Activated CD4-positive, alpha-beta T cell treated with anti-CD3 and anti-CD28 coated beads, Interleukin-2, Interleukin-4, amounts not matched to agents 100 ng/mL and 50 ng/mL, durations not matched to agents 16 hours and 8 hours (primary cell): Measurements from ENCODE around the gene MYH9.
A peak's percentile ranks its signal among the peaks of the same experiment; 100 is the strongest.
"Not testable (repeated sequence)": the region's sequence is repeated elsewhere in the genome, so short reads cannot be mapped to it uniquely, and the experiment has no call there.

Source experiments
- DNase-seq: peaks from one replicate; pipeline ENCODE4 v3.0.0-alpha.2; 2020; ENCODE audit warnings: low spot score

Gene MYH9

GRCh38 chr22:36387959-36388726, at the start of gene MYH9:
MYH9 (minus strand) TSS chr22:36387967; CDS start chr22:36349236, 38,731 bp downstream.
- peak; percentile 100 for DNase-seq

- DNase-seq: peak; percentile 37
Measured at GRCh38 chr22:36435516-36436415, 48.0 kb upstream of the MYH9 start.

GRCh38 chr22:36433318-36434231, 45.8 kb upstream of the MYH9 start:
- DNase-seq: no peak

GRCh38 chr22:36432592-36433317, 45.0 kb upstream of the MYH9 start:
- DNase-seq: no peak

GRCh38 chr22:36431977-36432376, 44.2 kb upstream of the MYH9 start:
- no peak for DNase-seq

- DNase-seq: no peak
Measured at GRCh38 chr22:36430863-36431262, 43.1 kb upstream of the MYH9 start.

- not testable (repeated sequence) for DNase-seq
Measured at GRCh38 chr22:36427952-36428351, 40.2 kb upstream of the MYH9 start.

- DNase-seq: no peak
Measured at GRCh38 chr22:36425977-36426523, 38.3 kb upstream of the MYH9 start.

GRCh38 chr22:36424901-36425579, 37.3 kb upstream of the MYH9 start:
- no peak for DNase-seq

- not testable (repeated sequence) for DNase-seq
Measured at GRCh38 chr22:36424466-36424865, 36.7 kb upstream of the MYH9 start.

GRCh38 chr22:36423461-36424404, 36.0 kb upstream of the MYH9 start:
- no peak for DNase-seq

- no peak for DNase-seq
Measured at GRCh38 chr22:36422287-36423014, 34.7 kb upstream of the MYH9 start.

- DNase-seq: no peak
Measured at GRCh38 chr22:36419912-36420882, 32.4 kb upstream of the MYH9 start.

- DNase-seq: peak; percentile 24
Measured at GRCh38 chr22:36419177-36419911, 31.6 kb upstream of the MYH9 start.

- DNase-seq: no peak
Measured at GRCh38 chr22:36417281-36417686, 29.5 kb upstream of the MYH9 start.

GRCh38 chr22:36415415-36416168, 27.8 kb upstream of the MYH9 start:
- DNase-seq: no peak
